PC-3 (cell line): ENCODE measurements around the gene DCAF12.

ENCODE experiments used
- CTCF ChIP-seq: fragments of 300-600 bp; sonication (generic); conservative IDR thresholded peaks from 2 replicates; pipeline ENCODE4 v1.5.1; 2017; ENCODE audit warnings: antibody characterized with exemption, low read depth, mild to moderate bottlenecking, low read length
- EZH2phosphoT487 ChIP-seq: fragments of 300-600 bp; sonication (generic); IDR thresholded peaks from 2 replicates; pipeline ENCODE4 v1.6.1; 2018; ENCODE audit warnings: mild to moderate bottlenecking, antibody characterized with exemption, low read length, borderline replicate concordance

GRCh38 chr9:34072868-34073590 is 53.5 kb downstream of the DCAF12 start:
- TF ChIP-seq EZH2phosphoT487 (no peak), CTCF (no peak)
